Fibroblast of lung (primary cell): ENCODE results near the gene AK5.

Source experiments
- CTCF ChIP-seq, 2 donors: IDR thresholded peaks in 1 of 2; conservative IDR thresholded peaks in 1 of 2; 1 replicate in 1 of 2; 2 replicates in 1 of 2; pipeline ENCODE4 v1.5.1; 2011 to 2012; ENCODE audit warnings: low read length in 2 of 2, control low read depth in 1 of 2, inconsistent platforms in 1 of 2, low read depth in 1 of 2, mild to moderate bottlenecking in 1 of 2
- EZH2 ChIP-seq: IDR thresholded peaks from 2 replicates; pipeline ENCODE4 v1.5.1; 2012; ENCODE audit warnings: low read length, control low read depth, mild to moderate bottlenecking; ENCODE audit errors: missing control alignments

GRCh38 chr1:77232829-77233228 is 49.0 kb upstream of the AK5 start:
- TF ChIP-seq CTCF (conservative IDR thresholded peaks at IDR 0.05 in 1 of 2, IDR thresholded peaks at IDR 0.05 in 1 of 2; ENCODE audit: low read depth in 1 of 2, low read length in 2 of 2), result no peak
- TF ChIP-seq EZH2, result no peak
